Loucy (cell line): ENCODE data around the gene ISL1.

ENCODE experiments used
- H2AFZ ChIP-seq: fragments of 200-600 bp; sonication (generic); 2 replicates; pipeline ENCODE4 v1.6.0; 2016; ENCODE audit warnings: antibody characterized with exemption, mild to moderate bottlenecking, low read length, moderate library complexity
- H3F3A ChIP-seq: fragments of 200-600 bp; 2 replicates; pipeline ENCODE4 v1.6.0; 2016; ENCODE audit warnings: antibody characterized with exemption, low read depth, mild to moderate bottlenecking
- H3K27me3 ChIP-seq: fragments of 200-600 bp; sonication (generic); 2 replicates; pipeline ENCODE4 v1.6.1; 2014; ENCODE audit warnings: low read length, mild to moderate bottlenecking; ENCODE audit not compliant: insufficient read depth, poor library complexity, severe bottlenecking
- H3K36me3 ChIP-seq: fragments of 200-600 bp; sonication (generic); 2 replicates; pipeline ENCODE4 v1.6.1; 2016; ENCODE audit warnings: low read length; ENCODE audit not compliant: insufficient read depth
- H3K4me1 ChIP-seq: fragments of 200-600 bp; sonication (generic); 2 replicates; pipeline ENCODE4 v1.5.1; 2014; ENCODE audit warnings: low read length, mild to moderate bottlenecking; ENCODE audit not compliant: insufficient read depth, poor library complexity, severe bottlenecking
- H3K4me2 ChIP-seq: fragments of 200-600 bp; sonication (generic); 2 replicates; pipeline ENCODE4 v1.6.0; 2014; ENCODE audit warnings: antibody characterized with exemption, low read length, low read depth, mild to moderate bottlenecking; ENCODE audit not compliant: poor library complexity, severe bottlenecking
- H3K4me3 ChIP-seq: fragments of 200-600 bp; sonication (generic); 2 replicates; pipeline ENCODE4 v1.5.1; 2014; ENCODE audit warnings: low read length, mild to moderate bottlenecking, mixed read lengths; ENCODE audit not compliant: poor library complexity, severe bottlenecking
- H3K79me2 ChIP-seq: fragments of 200-600 bp; sonication (generic); 2 replicates; pipeline ENCODE4 v1.6.1; 2014; ENCODE audit warnings: low read length; ENCODE audit not compliant: insufficient read depth
- H3K9ac ChIP-seq: fragments of 200-600 bp; sonication (generic); 2 replicates; pipeline ENCODE4 v1.6.0; 2014; ENCODE audit warnings: mild to moderate bottlenecking, low read depth, low read length, moderate library complexity; ENCODE audit not compliant: poor library complexity, severe bottlenecking
- H3K9me2 ChIP-seq: fragments of 200-600 bp; sonication (generic); replicated peaks from 2 replicates; pipeline ENCODE4 v1.6.1; 2016; ENCODE audit warnings: low read depth, low read length, mixed read lengths
- H3K9me3 ChIP-seq: fragments of 200-600 bp; sonication (generic); 2 replicates; pipeline ENCODE4 v1.6.1; 2014; ENCODE audit warnings: mild to moderate bottlenecking, antibody characterized with exemption, low read length, low read depth; ENCODE audit not compliant: insufficient read depth
- H4K20me1 ChIP-seq: fragments of 200-600 bp; sonication (generic); 2 replicates; pipeline ENCODE4 v1.6.0; 2014; ENCODE audit warnings: antibody characterized with exemption, low read length, mild to moderate bottlenecking; ENCODE audit not compliant: insufficient read depth, poor library complexity, severe bottlenecking
- EZH2phosphoT487 ChIP-seq: fragments of 200-600 bp; IDR thresholded peaks from 2 replicates; pipeline ENCODE4 v1.6.1; 2018; ENCODE audit warnings: antibody characterized with exemption, mild to moderate bottlenecking, moderate library complexity, borderline replicate concordance
- TF ChIP-seq, protein P1 (sequence below): fragments of 200-600 bp; sonication (generic); conservative IDR thresholded peaks from 2 replicates; pipeline ENCODE4 v1.5.1; 2014; ENCODE audit warnings: mild to moderate bottlenecking, antibody characterized with exemption, low read length

The ISL1 gene

DNA sequence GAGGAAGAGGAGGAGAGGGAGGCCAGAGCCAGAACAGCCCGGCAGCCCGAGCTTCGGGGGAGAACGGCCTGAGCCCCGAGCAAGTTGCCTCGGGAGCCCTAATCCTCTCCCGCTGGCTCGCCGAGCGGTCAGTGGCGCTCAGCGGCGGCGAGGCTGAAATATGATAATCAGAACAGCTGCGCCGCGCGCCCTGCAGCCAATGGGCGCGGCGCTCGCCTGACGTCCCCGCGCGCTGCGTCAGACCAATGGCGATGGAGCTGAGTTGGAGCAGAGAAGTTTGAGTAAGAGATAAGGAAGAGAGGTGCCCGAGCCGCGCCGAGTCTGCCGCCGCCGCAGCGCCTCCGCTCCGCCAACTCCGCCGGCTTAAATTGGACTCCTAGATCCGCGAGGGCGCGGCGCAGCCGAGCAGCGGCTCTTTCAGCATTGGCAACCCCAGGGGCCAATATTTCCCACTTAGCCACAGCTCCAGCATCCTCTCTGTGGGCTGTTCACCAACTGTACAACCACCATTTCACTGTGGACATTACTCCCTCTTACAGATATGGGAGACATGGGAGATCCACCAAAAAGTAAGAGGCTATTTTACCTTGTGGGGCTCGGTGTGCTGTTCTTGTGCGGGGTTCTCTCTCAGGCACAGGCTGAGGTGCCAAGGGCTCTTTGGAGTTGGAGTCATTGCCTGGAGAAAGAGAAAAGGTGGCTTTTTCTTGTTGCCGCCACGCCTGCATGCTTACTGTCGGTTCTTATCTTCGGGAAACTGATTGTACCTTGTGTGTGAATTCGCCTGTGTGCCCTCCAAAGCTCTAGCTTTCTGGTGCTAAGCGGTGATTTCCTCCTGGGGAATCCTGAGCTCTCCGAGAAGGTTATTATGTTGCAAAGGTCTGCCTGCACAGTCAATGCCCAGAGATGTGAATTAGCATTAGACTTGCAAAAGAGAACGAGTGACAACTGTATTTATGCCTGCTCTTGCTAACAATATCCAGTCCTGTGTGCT lies at the start of gene ISL1:
ISL1 (plus strand) TSS at position 318 of the 991 bp plus-strand sequence; CDS start at position 542, 224 bp downstream.
- no peaks in the 10 kb centered on the region for H3K27me3 ChIP-seq
- H3K4me2 ChIP-seq, result no peak within 1 kb of the TSS
- no peaks in the 10 kb centered on the region for H4K20me1 ChIP-seq
- no peaks in the 10 kb centered on the region for H3K36me3 ChIP-seq
- H3K9me2 ChIP-seq, result no peaks in the 10 kb centered on the region
- no peak within 1 kb of the TSS for H3K9ac ChIP-seq
- H3K4me3 ChIP-seq, result no peak within 1 kb of the TSS
- no peaks in the 10 kb centered on the region for H3K9me3 ChIP-seq
- H2AFZ ChIP-seq, result no peak within 1 kb of the TSS
- TF ChIP-seq EZH2phosphoT487, result no peak
- TF ChIP-seq, protein P1, sequence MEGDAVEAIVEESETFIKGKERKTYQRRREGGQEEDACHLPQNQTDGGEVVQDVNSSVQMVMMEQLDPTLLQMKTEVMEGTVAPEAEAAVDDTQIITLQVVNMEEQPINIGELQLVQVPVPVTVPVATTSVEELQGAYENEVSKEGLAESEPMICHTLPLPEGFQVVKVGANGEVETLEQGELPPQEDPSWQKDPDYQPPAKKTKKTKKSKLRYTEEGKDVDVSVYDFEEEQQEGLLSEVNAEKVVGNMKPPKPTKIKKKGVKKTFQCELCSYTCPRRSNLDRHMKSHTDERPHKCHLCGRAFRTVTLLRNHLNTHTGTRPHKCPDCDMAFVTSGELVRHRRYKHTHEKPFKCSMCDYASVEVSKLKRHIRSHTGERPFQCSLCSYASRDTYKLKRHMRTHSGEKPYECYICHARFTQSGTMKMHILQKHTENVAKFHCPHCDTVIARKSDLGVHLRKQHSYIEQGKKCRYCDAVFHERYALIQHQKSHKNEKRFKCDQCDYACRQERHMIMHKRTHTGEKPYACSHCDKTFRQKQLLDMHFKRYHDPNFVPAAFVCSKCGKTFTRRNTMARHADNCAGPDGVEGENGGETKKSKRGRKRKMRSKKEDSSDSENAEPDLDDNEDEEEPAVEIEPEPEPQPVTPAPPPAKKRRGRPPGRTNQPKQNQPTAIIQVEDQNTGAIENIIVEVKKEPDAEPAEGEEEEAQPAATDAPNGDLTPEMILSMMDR, result no peak
- no peaks in the 10 kb centered on the region for H3K4me1 ChIP-seq
- H3F3A ChIP-seq, result no peaks in the 10 kb centered on the region
- H3K79me2 ChIP-seq, result no peaks in the 10 kb centered on the region

DNA sequence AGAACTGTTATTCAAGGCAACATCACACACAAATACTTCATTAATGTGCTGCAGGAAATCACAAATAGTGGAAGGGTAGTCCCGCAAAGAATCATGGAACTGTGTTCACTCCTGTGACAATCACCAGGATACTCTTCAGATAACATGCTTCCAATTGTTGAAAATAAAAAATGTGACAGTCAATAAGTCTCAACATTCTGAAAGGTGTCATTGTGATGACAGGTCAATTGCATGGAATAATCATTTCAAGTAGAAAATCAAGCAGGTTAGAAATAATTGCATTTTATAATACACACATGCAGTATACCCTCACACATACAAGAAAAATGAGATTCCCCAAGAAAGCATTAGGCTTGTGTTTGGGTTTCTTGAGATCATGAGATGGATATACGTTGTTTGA lies 46.4 kb upstream of the ISL1 start:
- TF ChIP-seq, protein P1, result no peak
- TF ChIP-seq EZH2phosphoT487, result no peak
- Histone ChIP-seq H3K9me2 (no peaks in the 10 kb centered on the region), H3K4me1 (no peaks in the 10 kb centered on the region), H3K9ac (no peak overlapping the region), H3K4me2 (no peak overlapping the region), H3K79me2 (no peaks in the 10 kb centered on the region), H3F3A (no peaks in the 10 kb centered on the region), H2AFZ (no peak overlapping the region), H4K20me1 (no peaks in the 10 kb centered on the region), H3K36me3 (no peaks in the 10 kb centered on the region), H3K27me3 (no peaks in the 10 kb centered on the region), H3K4me3 (no peak overlapping the region), H3K9me3 (no peaks in the 10 kb centered on the region)

DNA sequence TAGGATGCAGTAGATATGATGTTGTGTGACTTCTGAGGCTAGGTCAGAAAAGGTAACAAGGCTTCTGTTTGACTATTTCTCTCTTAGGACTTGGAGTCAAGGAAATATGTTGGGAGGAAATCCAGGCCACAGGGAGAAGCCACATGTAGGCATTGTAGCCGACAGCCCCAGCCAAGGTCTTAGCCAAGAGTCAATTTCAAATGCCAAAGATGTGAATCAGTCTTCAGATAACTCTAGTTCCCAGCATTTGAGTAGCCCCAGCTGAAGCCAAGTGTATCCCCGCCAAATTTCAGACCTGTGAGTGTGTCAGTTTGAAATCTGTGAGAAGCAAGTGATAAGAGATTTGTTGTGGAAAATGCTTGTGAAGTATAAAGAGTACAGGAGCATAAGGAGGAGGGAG lies 38.1 kb upstream of the ISL1 start:
- Histone ChIP-seq H2AFZ (no peak overlapping the region), H3K36me3 (no peaks in the 10 kb centered on the region), H3K9me3 (no peaks in the 10 kb centered on the region), H3F3A (no peaks in the 10 kb centered on the region), H3K9me2 (no peaks in the 10 kb centered on the region), H3K79me2 (no peaks in the 10 kb centered on the region), H3K27me3 (no peaks in the 10 kb centered on the region), H3K9ac (no peak overlapping the region), H3K4me1 (no peaks in the 10 kb centered on the region), H4K20me1 (no peaks in the 10 kb centered on the region), H3K4me2 (no peak overlapping the region), H3K4me3 (no peak overlapping the region)
- no peak for TF ChIP-seq EZH2phosphoT487
- TF ChIP-seq, protein P1, result no peak
